ENCODE data around the gene UBL3.

DNA sequence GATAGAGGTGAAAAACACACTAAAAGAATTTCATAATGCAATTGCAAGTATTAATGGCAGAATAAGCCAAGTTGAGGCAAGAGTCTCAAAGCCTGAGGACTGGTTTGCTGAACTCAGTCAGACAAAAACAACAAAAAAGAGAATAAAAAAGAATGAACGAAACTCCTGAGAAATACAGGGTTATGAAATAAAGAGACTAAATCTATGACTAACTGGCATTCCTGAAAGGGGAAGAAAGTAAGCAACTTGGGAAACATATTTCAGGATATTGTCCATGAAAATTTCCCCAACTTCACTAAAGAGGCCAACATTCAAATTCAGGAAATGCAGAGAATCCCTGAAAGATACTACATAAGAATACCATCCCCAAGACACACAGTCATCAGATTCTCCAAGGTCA lies 47.8 kb downstream of the UBL3 start:
- TF ChIP-seq CTCF (IDR thresholded peaks at IDR 0.05; ENCODE audit: low read depth, low read length) (no peak), MYC (IDR thresholded peaks at IDR 0.05; ENCODE audit: low read depth, low read length) (no peak)
